HepG2 (cell line): ENCODE data around the gene NUP85. TPM values are rescaled to one million over a fixed set of nuclear protein-coding genes. Genes with fewer than 3 reads are reported as not detected.
A peak's percentile ranks its signal among the peaks of the same experiment; 100 is the strongest.

Experiments
- ATF7-NPFF ChIP-seq: sonication (generic); formaldehyde crosslinking; IDR thresholded peaks from 2 replicates; pipeline ENCODE4 v1.8.1; 2023; ENCODE audit warnings: mild to moderate bottlenecking, low read depth, missing genetic modification reagents, moderate library complexity
- FOXK2 ChIP-seq: fragments of 450-650 bp; IDR thresholded peaks from 2 replicates; pipeline ENCODE4 v1.6.1; 2016
- PAF1 ChIP-seq: IDR thresholded peaks from 2 replicates; pipeline ENCODE4 v1.6.1; 2016; ENCODE audit warnings: missing genetic modification reagents, missing compliant biosample characterization
- PHF5A ChIP-seq: IDR thresholded peaks from one replicate; pipeline ENCODE4 v1.6.1; 2018; ENCODE audit warnings: low read depth, missing genetic modification reagents; ENCODE audit not compliant: unreplicated experiment
- RFXAP ChIP-seq: sonication (generic); formaldehyde crosslinking; IDR thresholded peaks from 2 replicates; pipeline ENCODE4 v1.4.0; 2020; ENCODE audit warnings: missing genetic modification reagents, borderline replicate concordance
- RNF2 ChIP-seq: fragments of 450-650 bp; conservative IDR thresholded peaks from 2 replicates; pipeline ENCODE4 v1.6.1; 2016; ENCODE audit warnings: low read depth
- SPEN ChIP-seq: sonication (generic); formaldehyde crosslinking; IDR thresholded peaks from 2 replicates; pipeline ENCODE4 v1.5.1; 2020; ENCODE audit warnings: low read depth, mild to moderate bottlenecking, missing genetic modification reagents
- STAT5B ChIP-seq: sonication (generic); formaldehyde crosslinking; IDR thresholded peaks from 2 replicates; pipeline ENCODE4 v1.4.0; 2020; ENCODE audit warnings: missing genetic modification reagents
- TAF15 ChIP-seq: fragments of 200-400 bp; formaldehyde crosslinking; IDR thresholded peaks from one replicate; pipeline ENCODE4 v1.6.1; 2018; ENCODE audit warnings: mild to moderate bottlenecking, low read depth, low read length; ENCODE audit not compliant: poor library complexity, severe bottlenecking
- YEATS2 ChIP-seq: sonication (generic); formaldehyde crosslinking; IDR thresholded peaks from 2 replicates; pipeline ENCODE4 v1.4.0; 2020; ENCODE audit warnings: missing genetic modification reagents, borderline replicate concordance
- ZBTB7B ChIP-seq: sonication (generic); formaldehyde crosslinking; IDR thresholded peaks from 2 replicates; pipeline ENCODE4 v1.4.0; 2020; ENCODE audit warnings: missing genetic modification reagents
- ZMYM2 ChIP-seq: sonication (generic); formaldehyde crosslinking; IDR thresholded peaks from 2 replicates; pipeline ENCODE4 v1.8.0; 2022; ENCODE audit warnings: mild to moderate bottlenecking, missing genetic modification reagents
- ZNF160 ChIP-seq: sonication (generic); formaldehyde crosslinking; IDR thresholded peaks from 2 replicates; pipeline ENCODE4 v1.8.0; 2022; ENCODE audit warnings: mild to moderate bottlenecking, inconsistent platforms, missing genetic modification reagents
- ZNF230 ChIP-seq: sonication (generic); formaldehyde crosslinking; IDR thresholded peaks from 2 replicates; pipeline ENCODE4 v1.4.0; 2020; ENCODE audit warnings: mild to moderate bottlenecking, missing genetic modification reagents
- ZNF232 ChIP-seq: sonication (generic); formaldehyde crosslinking; IDR thresholded peaks from 2 replicates; pipeline ENCODE4 v1.4.0; 2020; ENCODE audit warnings: missing genetic modification reagents, borderline replicate concordance
- ZNF552 ChIP-seq: sonication (generic); formaldehyde crosslinking; IDR thresholded peaks from 2 replicates; pipeline ENCODE4 v1.9.0; 2022; ENCODE audit warnings: missing genetic modification reagents, mild to moderate bottlenecking, borderline replicate concordance
- ZNF569 ChIP-seq: sonication (generic); formaldehyde crosslinking; IDR thresholded peaks from 2 replicates; pipeline ENCODE4 v1.5.0; 2020; ENCODE audit warnings: mild to moderate bottlenecking, missing genetic modification reagents, moderate library complexity, borderline replicate concordance
- ZNF747 ChIP-seq: sonication (generic); formaldehyde crosslinking; IDR thresholded peaks from 2 replicates; pipeline ENCODE4 v1.8.1; 2023; ENCODE audit warnings: missing genetic modification reagents, mild to moderate bottlenecking, borderline replicate concordance
- ZNF788 ChIP-seq: sonication (generic); formaldehyde crosslinking; IDR thresholded peaks from 2 replicates; pipeline ENCODE4 v1.5.0; 2020; ENCODE audit warnings: mild to moderate bottlenecking, missing genetic modification reagents, borderline replicate concordance
- ZNF839 ChIP-seq: sonication (generic); formaldehyde crosslinking; IDR thresholded peaks from 2 replicates; pipeline ENCODE4 v1.4.0; 2020; ENCODE audit warnings: missing genetic modification reagents, mild to moderate bottlenecking, borderline replicate concordance
- polyA plus RNA-seq, 8 experiments: library from polyadenylated mRNA; depleted of rRNA in 3 of 8; stranded (reverse) in 7 of 8; unstranded in 1 of 8; fragments of >200 nt; fragmentation: Illumina TruSeq in 4 of 8; extraction: Trizol in 4 of 8; gene quantifications; 2 replicates each; pipeline versions ENCODE4 v1.2.1 to v1.2.3, GENCODE V29; 2011 to 2016; ENCODE audit warnings: low read depth in 4 of 8, missing spikeins in 1 of 8, mixed read lengths in 1 of 8; ENCODE audit not compliant: insufficient read depth in 1 of 8
- total RNA-seq, 5 experiments: library from RNA; depleted of rRNA; stranded (reverse); fragments of >200 nt; fragmentation: Illumina TruSeq; extraction: Trizol; gene quantifications; 2 replicates each; pipeline ENCODE4 v1.2.3, GENCODE V29; 2016; ENCODE audit warnings: low read depth in 1 of 5
- TF ChIP-seq, protein P1 (sequence below): sonication (generic); formaldehyde crosslinking; IDR thresholded peaks from 2 replicates; pipeline ENCODE4 v1.4.0; 2020; ENCODE audit warnings: missing genetic modification reagents, borderline replicate concordance
- TF ChIP-seq, protein P2 (sequence below): sonication (generic); formaldehyde crosslinking; IDR thresholded peaks from 2 replicates; pipeline ENCODE4 v1.4.0; 2020; ENCODE audit warnings: missing genetic modification reagents, mild to moderate bottlenecking, borderline replicate concordance

Gene NUP85
- total and polyA plus RNA-seq, 2 of the 13 experiments (the other 11 are each of a cell fraction or from before 2014, with no cell fraction given), result 89.1 to 124 TPM

DNA sequence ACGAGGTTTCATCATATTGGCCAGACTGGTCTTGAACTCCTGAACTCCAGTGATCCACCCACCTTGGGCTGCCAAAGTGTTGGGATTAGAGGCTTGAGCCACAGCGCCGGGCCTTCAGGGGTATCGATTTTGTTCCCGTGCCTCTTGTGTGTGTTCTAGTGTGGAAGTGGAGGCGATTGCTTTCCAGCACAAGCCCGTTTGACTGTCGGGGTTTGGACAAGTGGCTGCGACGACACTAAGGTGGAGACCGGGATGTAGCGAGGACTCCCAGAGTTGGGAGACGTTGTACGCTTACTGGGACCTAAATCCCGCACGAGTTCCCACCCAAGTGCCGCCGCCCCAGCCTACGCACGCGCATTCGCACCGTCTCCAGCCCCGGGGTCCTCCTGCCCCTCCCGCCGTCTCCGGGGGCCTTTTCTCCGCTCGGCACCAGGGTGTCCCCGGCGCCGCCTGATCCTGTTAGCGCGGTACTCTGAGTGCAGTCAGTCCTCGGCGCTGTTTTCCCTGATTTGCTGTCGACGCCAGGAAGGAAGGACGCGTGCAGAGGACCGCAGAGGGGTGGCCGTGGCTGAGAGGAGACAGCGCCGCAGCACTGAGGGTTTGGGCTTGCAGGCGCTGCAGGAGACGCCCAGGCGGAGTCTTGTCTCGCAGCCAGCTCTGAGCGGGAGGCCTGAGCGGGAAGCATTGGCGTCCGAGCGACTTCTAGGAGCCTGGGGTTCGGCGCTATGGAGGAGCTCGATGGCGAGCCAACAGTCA, at the start of gene NUP85 (continued):
- TF ChIP-seq ZMYM2 (peak; percentile 93), PAF1 (CRISPR knock-in tag) (no peak), TAF15 (peak; percentile 25), RFXAP (CRISPR knock-in tag) (peak; percentile 90; the same call in 1 of the 2 replicates), ZNF230 (peak; percentile 94), STAT5B (CRISPR knock-in tag) (0 out of 2 replicates have a peak, but pooled peaks have one; percentile 26), RNF2 (peak; percentile 89), ZBTB7B (CRISPR knock-in tag) (peak; percentile 25), ZNF839 (CRISPR knock-in tag) (peak; percentile 58; the same call in 1 of the 2 replicates), ATF7-NPFF (peak; percentile 23), ZNF747 (peak; percentile 93; the same call in 1 of the 2 replicates), ZNF552 (CRISPR knock-in tag) (peak; percentile 73; the same call in 1 of the 2 replicates), SPEN (CRISPR knock-in tag) (peak; percentile 95), PHF5A (CRISPR knock-in tag) (peak; percentile 90), ZNF232 (peak; percentile 83; the same call in 1 of the 2 replicates), ZNF569 (CRISPR knock-in tag) (peak; percentile 86; the same call in 1 of the 2 replicates), FOXK2 (no peak), YEATS2 (peak; percentile 99), ZNF788 (CRISPR knock-in tag) (peak; percentile 90), ZNF160 (CRISPR knock-in tag) (peak; percentile 80; the same call in 1 of the 2 replicates)
- TF ChIP-seq, protein P1, sequence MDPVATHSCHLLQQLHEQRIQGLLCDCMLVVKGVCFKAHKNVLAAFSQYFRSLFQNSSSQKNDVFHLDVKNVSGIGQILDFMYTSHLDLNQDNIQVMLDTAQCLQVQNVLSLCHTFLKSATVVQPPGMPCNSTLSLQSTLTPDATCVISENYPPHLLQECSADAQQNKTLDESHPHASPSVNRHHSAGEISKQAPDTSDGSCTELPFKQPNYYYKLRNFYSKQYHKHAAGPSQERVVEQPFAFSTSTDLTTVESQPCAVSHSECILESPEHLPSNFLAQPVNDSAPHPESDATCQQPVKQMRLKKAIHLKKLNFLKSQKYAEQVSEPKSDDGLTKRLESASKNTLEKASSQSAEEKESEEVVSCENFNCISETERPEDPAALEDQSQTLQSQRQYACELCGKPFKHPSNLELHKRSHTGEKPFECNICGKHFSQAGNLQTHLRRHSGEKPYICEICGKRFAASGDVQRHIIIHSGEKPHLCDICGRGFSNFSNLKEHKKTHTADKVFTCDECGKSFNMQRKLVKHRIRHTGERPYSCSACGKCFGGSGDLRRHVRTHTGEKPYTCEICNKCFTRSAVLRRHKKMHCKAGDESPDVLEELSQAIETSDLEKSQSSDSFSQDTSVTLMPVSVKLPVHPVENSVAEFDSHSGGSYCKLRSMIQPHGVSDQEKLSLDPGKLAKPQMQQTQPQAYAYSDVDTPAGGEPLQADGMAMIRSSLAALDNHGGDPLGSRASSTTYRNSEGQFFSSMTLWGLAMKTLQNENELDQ (CRISPR knock-in tag), result peak; percentile 74; the same call in 1 of the 2 replicates
- TF ChIP-seq, protein P2, sequence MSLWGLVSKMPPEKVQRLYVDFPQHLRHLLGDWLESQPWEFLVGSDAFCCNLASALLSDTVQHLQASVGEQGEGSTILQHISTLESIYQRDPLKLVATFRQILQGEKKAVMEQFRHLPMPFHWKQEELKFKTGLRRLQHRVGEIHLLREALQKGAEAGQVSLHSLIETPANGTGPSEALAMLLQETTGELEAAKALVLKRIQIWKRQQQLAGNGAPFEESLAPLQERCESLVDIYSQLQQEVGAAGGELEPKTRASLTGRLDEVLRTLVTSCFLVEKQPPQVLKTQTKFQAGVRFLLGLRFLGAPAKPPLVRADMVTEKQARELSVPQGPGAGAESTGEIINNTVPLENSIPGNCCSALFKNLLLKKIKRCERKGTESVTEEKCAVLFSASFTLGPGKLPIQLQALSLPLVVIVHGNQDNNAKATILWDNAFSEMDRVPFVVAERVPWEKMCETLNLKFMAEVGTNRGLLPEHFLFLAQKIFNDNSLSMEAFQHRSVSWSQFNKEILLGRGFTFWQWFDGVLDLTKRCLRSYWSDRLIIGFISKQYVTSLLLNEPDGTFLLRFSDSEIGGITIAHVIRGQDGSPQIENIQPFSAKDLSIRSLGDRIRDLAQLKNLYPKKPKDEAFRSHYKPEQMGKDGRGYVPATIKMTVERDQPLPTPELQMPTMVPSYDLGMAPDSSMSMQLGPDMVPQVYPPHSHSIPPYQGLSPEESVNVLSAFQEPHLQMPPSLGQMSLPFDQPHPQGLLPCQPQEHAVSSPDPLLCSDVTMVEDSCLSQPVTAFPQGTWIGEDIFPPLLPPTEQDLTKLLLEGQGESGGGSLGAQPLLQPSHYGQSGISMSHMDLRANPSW (CRISPR knock-in tag), result peak; percentile 66; the same call in 1 of the 2 replicates
